ENCODE data around the gene RNU7-1. TPM values are rescaled to one million over a fixed set of nuclear protein-coding genes. Genes with fewer than 3 reads are reported as not detected.
A peak's percentile ranks its signal among the peaks of the same experiment; 100 is the strongest.

RNU7-1 gene
- total and polyA plus RNA-seq, 4 donors = 16.2 to 21.9 TPM; not detected in 2

GRCh38 chr12:6963016-6963731, 19.6 kb downstream of the RNU7-1 start:
- Histone ChIP-seq H3K27ac (ENCODE audit: low read depth, low read length) (no peak overlapping the region), H3K36me3 (ENCODE audit: control insufficient read depth, insufficient read depth, low read length) (peaks cover 38% of the 10 kb centered on the region), H3K27me3 (ENCODE audit: control insufficient read depth, insufficient read depth, low read length) (no peaks in the 10 kb centered on the region), H3K4me3 (ENCODE audit: low read depth, low read length) (no peak overlapping the region), H3K9me3 (ENCODE audit: control insufficient read depth, insufficient read depth, low read length) (no peaks in the 10 kb centered on the region), H3K4me1 (ENCODE audit: control insufficient read depth, insufficient read depth, low read length) (peaks cover 51% of the 10 kb centered on the region)
- 66% methylated on average over 22 of the region's 32 CpGs for WGBS (ENCODE audit: insufficient coverage)
- no peak for DNase-seq (ENCODE audit: low read depth in 4 of 6, low spot score in 6 of 6)

GRCh38 chr12:6963791-6964413, 20.3 kb downstream of the RNU7-1 start:
- no peak for DNase-seq (ENCODE audit: low read depth in 4 of 6, low spot score in 6 of 6)
- Histone ChIP-seq H3K36me3 (ENCODE audit: control insufficient read depth, insufficient read depth, low read length) (peaks cover 45% of the 10 kb centered on the region), H3K4me1 (ENCODE audit: control insufficient read depth, insufficient read depth, low read length) (peaks cover 49% of the 10 kb centered on the region), H3K27me3 (ENCODE audit: control insufficient read depth, insufficient read depth, low read length) (no peaks in the 10 kb centered on the region), H3K4me3 (ENCODE audit: low read depth, low read length) (no peak overlapping the region), H3K9me3 (ENCODE audit: control insufficient read depth, insufficient read depth, low read length) (no peaks in the 10 kb centered on the region), H3K27ac (ENCODE audit: low read depth, low read length) (no peak overlapping the region)
- 46% methylated on average over 6 of the region's 17 CpGs for WGBS (ENCODE audit: insufficient coverage)

- Histone ChIP-seq H3K27ac (ENCODE audit: low read depth, low read length) (peak overlapping the region; percentile 78), H3K9me3 (ENCODE audit: control insufficient read depth, insufficient read depth, low read length) (no peaks in the 10 kb centered on the region), H3K4me1 (ENCODE audit: control insufficient read depth, insufficient read depth, low read length) (peaks cover 47% of the 10 kb centered on the region), H3K36me3 (ENCODE audit: control insufficient read depth, insufficient read depth, low read length) (peaks cover 50% of the 10 kb centered on the region), H3K4me3 (ENCODE audit: low read depth, low read length) (no peak overlapping the region), H3K27me3 (ENCODE audit: control insufficient read depth, insufficient read depth, low read length) (no peaks in the 10 kb centered on the region)
- WGBS (ENCODE audit: insufficient coverage) = 75% methylated on average over 8 of the region's 8 CpGs
- no peak for DNase-seq (ENCODE audit: low read depth in 4 of 6, low spot score in 6 of 6)
These were observed 21.0 kb downstream of the RNU7-1 start for GRCh38 chr12:6964605-6965025.

- peaks cover 50% of the 10 kb centered on the region for H3K36me3 ChIP-seq (ENCODE audit: control insufficient read depth, insufficient read depth, low read length)
- DNase-seq (ENCODE audit: low read depth in 4 of 6, low spot score in 6 of 6) = peak in 5 of 6 donors; percentile 40 to 91 (median 66)
- H3K27me3 ChIP-seq (ENCODE audit: control insufficient read depth, insufficient read depth, low read length) = no peaks in the 10 kb centered on the region
- H3K4me1 ChIP-seq (ENCODE audit: control insufficient read depth, insufficient read depth, low read length) = peaks cover 48% of the 10 kb centered on the region
- 8% methylated on average over 8 of the region's 12 CpGs for WGBS (ENCODE audit: insufficient coverage)
- H3K4me3 ChIP-seq (ENCODE audit: low read depth, low read length) = no peak overlapping the region
- H3K27ac ChIP-seq (ENCODE audit: low read depth, low read length) = peak overlapping the region; percentile 78
- H3K9me3 ChIP-seq (ENCODE audit: control insufficient read depth, insufficient read depth, low read length) = no peaks in the 10 kb centered on the region
These were observed 21.5 kb downstream of the RNU7-1 start for GRCh38 chr12:6965026-6965661.

- 80% methylated on average over 1 of the region's 4 CpGs for WGBS (ENCODE audit: insufficient coverage)
- Histone ChIP-seq H3K36me3 (ENCODE audit: control insufficient read depth, insufficient read depth, low read length) (peaks cover 50% of the 10 kb centered on the region), H3K4me1 (ENCODE audit: control insufficient read depth, insufficient read depth, low read length) (peaks cover 44% of the 10 kb centered on the region), H3K9me3 (ENCODE audit: control insufficient read depth, insufficient read depth, low read length) (no peaks in the 10 kb centered on the region), H3K27ac (ENCODE audit: low read depth, low read length) (no peak overlapping the region), H3K4me3 (ENCODE audit: low read depth, low read length) (no peak overlapping the region), H3K27me3 (ENCODE audit: control insufficient read depth, insufficient read depth, low read length) (no peaks in the 10 kb centered on the region)
- DNase-seq (ENCODE audit: low read depth in 4 of 6, low spot score in 6 of 6) = no peak
These were observed 22.1 kb downstream of the RNU7-1 start for GRCh38 chr12:6965714-6966113.

GRCh38 chr12:6966351-6966750, 22.7 kb downstream of the RNU7-1 start:
- Histone ChIP-seq H3K9me3 (ENCODE audit: control insufficient read depth, insufficient read depth, low read length) (no peaks in the 10 kb centered on the region), H3K36me3 (ENCODE audit: control insufficient read depth, insufficient read depth, low read length) (peaks cover 50% of the 10 kb centered on the region), H3K27ac (ENCODE audit: low read depth, low read length) (no peak overlapping the region), H3K4me3 (ENCODE audit: low read depth, low read length) (no peak overlapping the region), H3K4me1 (ENCODE audit: control insufficient read depth, insufficient read depth, low read length) (peaks cover 39% of the 10 kb centered on the region), H3K27me3 (ENCODE audit: control insufficient read depth, insufficient read depth, low read length) (no peaks in the 10 kb centered on the region)
- no peak for DNase-seq (ENCODE audit: low read depth in 4 of 6, low spot score in 6 of 6)
- 90% methylated on average over 7 of the region's 7 CpGs for WGBS (ENCODE audit: insufficient coverage)

- no peak overlapping the region for H3K27ac ChIP-seq (ENCODE audit: low read depth, low read length)
- H3K9me3 ChIP-seq (ENCODE audit: control insufficient read depth, insufficient read depth, low read length) = no peaks in the 10 kb centered on the region
- H3K36me3 ChIP-seq (ENCODE audit: control insufficient read depth, insufficient read depth, low read length) = peaks cover 50% of the 10 kb centered on the region
- WGBS (ENCODE audit: insufficient coverage) = 90% methylated on average over 4 of the region's 10 CpGs
- no peak for DNase-seq (ENCODE audit: low read depth in 4 of 6, low spot score in 6 of 6)
- peaks cover 28% of the 10 kb centered on the region for H3K4me1 ChIP-seq (ENCODE audit: control insufficient read depth, insufficient read depth, low read length)
- H3K27me3 ChIP-seq (ENCODE audit: control insufficient read depth, insufficient read depth, low read length) = no peaks in the 10 kb centered on the region
- no peak overlapping the region for H3K4me3 ChIP-seq (ENCODE audit: low read depth, low read length)
These were observed 24.1 kb downstream of the RNU7-1 start for GRCh38 chr12:6967651-6968100.

- Histone ChIP-seq H3K9me3 (ENCODE audit: control insufficient read depth, insufficient read depth, low read length) (no peaks in the 10 kb centered on the region), H3K36me3 (ENCODE audit: control insufficient read depth, insufficient read depth, low read length) (peaks cover 49% of the 10 kb centered on the region), H3K27me3 (ENCODE audit: control insufficient read depth, insufficient read depth, low read length) (no peaks in the 10 kb centered on the region), H3K27ac (ENCODE audit: low read depth, low read length) (no peak overlapping the region), H3K4me3 (ENCODE audit: low read depth, low read length) (no peak overlapping the region), H3K4me1 (ENCODE audit: control insufficient read depth, insufficient read depth, low read length) (peaks cover 25% of the 10 kb centered on the region)
- 91% methylated on average over 8 of the region's 9 CpGs for WGBS (ENCODE audit: insufficient coverage)
- no peak for DNase-seq (ENCODE audit: low read depth in 4 of 6, low spot score in 6 of 6)
These were observed 24.8 kb downstream of the RNU7-1 start for GRCh38 chr12:6968426-6968825.

GRCh38 chr12:6970096-6970527, 26.5 kb downstream of the RNU7-1 start:
- no peak for DNase-seq (ENCODE audit: low read depth in 4 of 6, low spot score in 6 of 6)
- Histone ChIP-seq H3K4me3 (ENCODE audit: low read depth, low read length) (peak overlapping the region; percentile 100), H3K9me3 (ENCODE audit: control insufficient read depth, insufficient read depth, low read length) (no peaks in the 10 kb centered on the region), H3K36me3 (ENCODE audit: control insufficient read depth, insufficient read depth, low read length) (peaks cover 56% of the 10 kb centered on the region), H3K27me3 (ENCODE audit: control insufficient read depth, insufficient read depth, low read length) (no peaks in the 10 kb centered on the region), H3K27ac (ENCODE audit: low read depth, low read length) (peak overlapping the region; percentile 92), H3K4me1 (ENCODE audit: control insufficient read depth, insufficient read depth, low read length) (peaks cover 19% of the 10 kb centered on the region)
- under 1% methylated on average over 31 of the region's 31 CpGs for WGBS (ENCODE audit: insufficient coverage)
